Stomach (tissue), 9 donors: ENCODE results near the gene TPPP. TPM values are rescaled to one million over a fixed set of nuclear protein-coding genes. Genes with fewer than 3 reads are reported as not detected.

Source experiments
- DNase-seq, 2 donors: peaks; one replicate each; pipeline versions ENCODE4 v3.0.0 to v3.0.0-alpha.2; 2013 to 2019
- H3K27ac ChIP-seq, 5 donors: fragments of 200-600 bp in 4 of 5; sonication (generic) in 4 of 5; one replicate each; pipeline ENCODE4 v1.5.1; 2013 to 2019; ENCODE audit warnings: mild to moderate bottlenecking in 1 of 5, moderate library complexity in 1 of 5
- H3K27me3 ChIP-seq, 3 donors: fragments of 200-600 bp; sonication (generic); one replicate each; pipeline ENCODE4 v1.5.1; 2017 to 2019; ENCODE audit warnings: mixed run types in 1 of 3
- H3K36me3 ChIP-seq, 4 donors: fragments of 200-600 bp; sonication (generic); 1 replicate in 3 of 4; 2 replicates in 1 of 4; pipeline ENCODE4 v1.5.1; 2016 to 2019
- H3K4me1 ChIP-seq, 4 donors: fragments of 200-600 bp; sonication (generic); one replicate each; pipeline ENCODE4 v1.5.1; 2016 to 2019
- H3K4me3 ChIP-seq, 4 donors: fragments of 200-600 bp; sonication (generic) in 3 of 4; one replicate each; pipeline ENCODE4 v1.5.1; 2016 to 2019; ENCODE audit warnings: mild to moderate bottlenecking in 1 of 4
- H3K9me3 ChIP-seq, 4 donors: fragments of 200-600 bp; sonication (generic); one replicate each; pipeline ENCODE4 v1.5.1; 2016 to 2019
- EP300 ChIP-seq: sonication (generic); formaldehyde crosslinking; IDR thresholded peaks from one replicate; pipeline ENCODE4 v1.6.1; 2017; ENCODE audit warnings: antibody characterized with exemption
- POLR2A ChIP-seq, 4 donors: fragments of 450-650 bp; IDR thresholded peaks; one replicate each; pipeline ENCODE4 v1.6.1; 2016; ENCODE audit warnings: antibody characterized with exemption in 4 of 4, control low read depth in 2 of 4, mild to moderate bottlenecking in 1 of 4, moderate library complexity in 1 of 4
- POLR2AphosphoS5 ChIP-seq, 3 donors: sonication (generic); formaldehyde crosslinking; IDR thresholded peaks; one replicate each; pipeline ENCODE4 v1.6.1; 2016; ENCODE audit warnings: antibody characterized with exemption in 3 of 3
- WGBS, 5 donors: extraction: QIAGEN DNeasy Blood & Tissue Kit in 3 of 5; methylation state at CpG; one replicate each; pipeline versions ENCODE4 v1.1.5 to v1.1.7; 2013 to 2018; 5-methylcytosine and 5-hydroxymethylcytosine counted together
- intact Hi-C: fragments of 100-400 bp; cut with DNase I; formaldehyde crosslinking; loops from one replicate; pipeline ENCODE4 v1.15.1; 2023; ENCODE audit warnings: low total_unique reads
- polyA plus RNA-seq, 3 donors: library from polyadenylated mRNA; stranded (reverse); fragments of 200-250 nt; gene quantifications; one replicate each; pipeline ENCODE4 v1.2.3, GENCODE V29; 2013
- total RNA-seq, 5 donors: library from RNA; depleted of rRNA; stranded (reverse); fragments of >200 nt; gene quantifications; one replicate each; pipeline versions ENCODE4 v1.1.0 to v1.2.3, GENCODE V29; 2014 to 2016
- TF ChIP-seq, protein P1 (sequence below), 7 experiments: fragments of 450-650 bp in 4 of 7; fragments of 200-600 bp in 3 of 7; sonication (generic) in 3 of 7; IDR thresholded peaks; one replicate each; pipeline ENCODE4 v1.5.1; 2016 to 2019; ENCODE audit warnings: antibody characterized with exemption in 7 of 7, control low read depth in 2 of 7, mild to moderate bottlenecking in 1 of 7
- donor health status: healthy with polysubstance abuse.
- donor health status: Bipolar disorder and iron deficiency.
- donor health status: healthy.

The TPPP gene
- total and polyA plus RNA-seq, 8 donors: 1.2 to 11.0 (median 2.7) TPM

DNA sequence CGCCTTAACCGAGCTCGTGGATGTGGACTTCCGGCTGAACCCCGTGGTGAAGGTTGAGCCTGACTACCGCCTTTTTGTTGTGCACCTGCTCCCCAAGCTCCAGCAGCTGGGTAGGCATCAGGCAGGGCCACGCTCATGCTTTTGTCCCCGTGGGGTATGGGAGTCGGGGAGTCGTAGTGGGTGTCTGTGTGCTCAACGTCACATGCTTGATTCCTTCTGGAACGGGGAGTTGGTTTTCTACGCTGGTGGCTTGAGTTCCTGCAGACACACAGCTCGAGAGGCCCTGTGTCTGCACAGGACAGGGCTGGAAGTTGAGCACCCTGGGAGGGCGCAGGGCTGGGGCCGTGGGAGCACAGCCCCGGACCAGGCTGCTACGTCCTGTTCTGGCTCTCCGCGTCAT, 73.0 kb downstream of the TPPP start:
- intact Hi-C loops: no loop called here
- Histone ChIP-seq H3K4me3 (no peak overlapping the region), H3K36me3 (peaks cover 13 to 74% (median 62%) of the 10 kb centered on the region in 4 donors), H3K9me3 (no peaks in the 10 kb centered on the region), H3K27ac (no peak overlapping the region), H3K4me1 (no peaks in the 10 kb centered on the region), H3K27me3 (no peaks in the 10 kb centered on the region)
- DNase-seq: no peak
- WGBS, 5 donors: 93 to 98% (median 96%) methylated on average over 20 of the region's 20 CpGs
- TF ChIP-seq POLR2A (IDR thresholded peaks at IDR 0.05) (no peak), EP300 (no peak), POLR2AphosphoS5 (IDR thresholded peaks at IDR 0.05) (no peak)
- TF ChIP-seq, protein P1, sequence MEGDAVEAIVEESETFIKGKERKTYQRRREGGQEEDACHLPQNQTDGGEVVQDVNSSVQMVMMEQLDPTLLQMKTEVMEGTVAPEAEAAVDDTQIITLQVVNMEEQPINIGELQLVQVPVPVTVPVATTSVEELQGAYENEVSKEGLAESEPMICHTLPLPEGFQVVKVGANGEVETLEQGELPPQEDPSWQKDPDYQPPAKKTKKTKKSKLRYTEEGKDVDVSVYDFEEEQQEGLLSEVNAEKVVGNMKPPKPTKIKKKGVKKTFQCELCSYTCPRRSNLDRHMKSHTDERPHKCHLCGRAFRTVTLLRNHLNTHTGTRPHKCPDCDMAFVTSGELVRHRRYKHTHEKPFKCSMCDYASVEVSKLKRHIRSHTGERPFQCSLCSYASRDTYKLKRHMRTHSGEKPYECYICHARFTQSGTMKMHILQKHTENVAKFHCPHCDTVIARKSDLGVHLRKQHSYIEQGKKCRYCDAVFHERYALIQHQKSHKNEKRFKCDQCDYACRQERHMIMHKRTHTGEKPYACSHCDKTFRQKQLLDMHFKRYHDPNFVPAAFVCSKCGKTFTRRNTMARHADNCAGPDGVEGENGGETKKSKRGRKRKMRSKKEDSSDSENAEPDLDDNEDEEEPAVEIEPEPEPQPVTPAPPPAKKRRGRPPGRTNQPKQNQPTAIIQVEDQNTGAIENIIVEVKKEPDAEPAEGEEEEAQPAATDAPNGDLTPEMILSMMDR (IDR thresholded peaks at IDR 0.05): no peak

GRCh38 chr5:619444-619843, 73.7 kb downstream of the TPPP start:
- no peak for TF ChIP-seq POLR2AphosphoS5 (IDR thresholded peaks at IDR 0.05)
- TF ChIP-seq, protein P1 (IDR thresholded peaks at IDR 0.05): no peak
- no peak for TF ChIP-seq POLR2A (IDR thresholded peaks at IDR 0.05)
- TF ChIP-seq EP300: no peak
- Histone ChIP-seq H3K9me3 (no peaks in the 10 kb centered on the region), H3K36me3 (peaks cover 13 to 67% (median 55%) of the 10 kb centered on the region in 4 donors), H3K27me3 (no peaks in the 10 kb centered on the region), H3K27ac (no peak overlapping the region), H3K4me1 (peaks cover 0 to 2% (median 0%) of the 10 kb centered on the region in 4 donors), H3K4me3 (no peak overlapping the region)
- DNase-seq: no peak
- WGBS, 5 donors: 93 to 97% (median 95%) methylated on average over 9 to 16 of the region's 16 CpGs
- intact Hi-C loops: no loop called here

- peaks cover 13 to 57% (median 45%) of the 10 kb centered on the region in 4 donors for H3K36me3 ChIP-seq
- H3K27ac ChIP-seq: no peak overlapping the region
- no peak for DNase-seq
- H3K4me3 ChIP-seq: no peak overlapping the region
- intact Hi-C loops: no loop called here
- no peaks in the 10 kb centered on the region for H3K9me3 ChIP-seq
- H3K4me1 ChIP-seq: peaks cover 0 to 6% (median 1%) of the 10 kb centered on the region in 4 donors
- 90 to 98% (median 96%) methylated on average over 5 of the region's 5 CpGs for WGBS, 5 donors
- TF ChIP-seq, protein P1 (IDR thresholded peaks at IDR 0.05): no peak
- no peak for TF ChIP-seq EP300
- no peak for TF ChIP-seq POLR2AphosphoS5 (IDR thresholded peaks at IDR 0.05)
- H3K27me3 ChIP-seq: no peaks in the 10 kb centered on the region
Observed at GRCh38 chr5:618450-618849, 74.7 kb downstream of the TPPP start.

GRCh38 chr5:617896-618295, 75.3 kb downstream of the TPPP start:
- Histone ChIP-seq H3K27ac (no peak overlapping the region), H3K4me1 (peaks cover 3 to 12% (median 3%) of the 10 kb centered on the region in 4 donors), H3K4me3 (no peak overlapping the region), H3K9me3 (no peaks in the 10 kb centered on the region), H3K27me3 (no peaks in the 10 kb centered on the region), H3K36me3 (peaks cover 13 to 54% (median 40%) of the 10 kb centered on the region in 4 donors)
- intact Hi-C loops: no loop called here
- 95 to 97% (median 96%) methylated on average over 12 of the region's 12 CpGs for WGBS, 5 donors
- no peak for DNase-seq
- TF ChIP-seq, protein P1 (IDR thresholded peaks at IDR 0.05): no peak
- TF ChIP-seq POLR2AphosphoS5 (IDR thresholded peaks at IDR 0.05): no peak
- TF ChIP-seq EP300: no peak
